Posterior vena cava (tissue), 2 donors: ENCODE measurements around the gene CHAD. TPM values are rescaled to one million over a fixed set of nuclear protein-coding genes. Genes with fewer than 3 reads are reported as not detected.

Source experiments
- DNase-seq: peaks from one replicate; pipeline ENCODE4 v3.0.0-alpha.2; 2020; ENCODE audit warnings: low spot score
- intact Hi-C, 2 donors: fragments of 100-400 bp; cut with DNase I; formaldehyde crosslinking; loops; one replicate each; pipeline versions ENCODE4 v1.14.1 to v1.14.2; 2022 to 2023
- total RNA-seq, 2 donors: library from RNA; stranded (reverse); fragmentation: NEBNext Ultra II Directional; extraction: Animal tissue kit (Norgen Biotek cat#: 25700); gene quantifications; one replicate each; pipeline ENCODE4 v1.2.1, GENCODE V29; 2021
- donor health status: DM: yes; HTN: yes; CAD: no.
- donor health status: DM: yes; HTN: yes; CAD: no.

CHAD gene
- total RNA-seq, 2 donors from 2014 or later = 0.46 TPM; not detected in 1

- DNase-seq = no peak
- intact Hi-C loops = no loop called here
Measured at GRCh38 chr17:50495918-50496317, 27.2 kb upstream of the CHAD start.

- intact Hi-C loops = no loop called here
Measured at GRCh38 chr17:50495217-50495823, 26.6 kb upstream of the CHAD start.

GRCh38 chr17:50493744-50494143, 25.1 kb upstream of the CHAD start:
- intact Hi-C loops = no loop called here

More at GRCh38 chr17:50495217-50495823, 26.6 kb upstream of the CHAD start:
- peak; percentile 31 for DNase-seq

GRCh38 chr17:50492214-50492613, 23.5 kb upstream of the CHAD start:
- intact Hi-C loops = no loop called here
- peak; percentile 34 for DNase-seq

More at GRCh38 chr17:50493744-50494143, 25.1 kb upstream of the CHAD start:
- DNase-seq = no peak

GRCh38 chr17:50491505-50491904, 22.8 kb upstream of the CHAD start:
- no peak for DNase-seq

GRCh38 chr17:50488880-50489279, 20.2 kb upstream of the CHAD start:
- intact Hi-C loops = no loop called here
- peak; percentile 35 for DNase-seq

More at GRCh38 chr17:50491505-50491904, 22.8 kb upstream of the CHAD start:
- intact Hi-C loops = no loop called here

- intact Hi-C loops = no loop called here
- peak; percentile 78 for DNase-seq
Measured at GRCh38 chr17:50487213-50488096, 18.8 kb upstream of the CHAD start.

- intact Hi-C loops = loop anchor here in 1 of 2 donors (5.0 kb wide), 1 partner anchor 63 kb away; the partner anchor contains the start of gene SPATA20
- DNase-seq = peak; percentile 52
Measured at GRCh38 chr17:50484386-50485155, 15.9 kb upstream of the CHAD start.

- DNase-seq = peak; percentile 77
- intact Hi-C loops = loop anchor here in 1 of 2 donors (5.0 kb wide), 1 partner anchor 64 kb away; the partner anchor contains the start of gene SPATA20
Measured at GRCh38 chr17:50483266-50483665, 14.6 kb upstream of the CHAD start.

GRCh38 chr17:50482516-50482915, 13.8 kb upstream of the CHAD start:
- peak; percentile 98 for DNase-seq

GRCh38 chr17:50482110-50482509, 13.4 kb upstream of the CHAD start:
- intact Hi-C loops = loop anchor here in 1 of 2 donors (5.0 kb wide), 1 partner anchor 65 kb away; the partner anchor contains the start of gene SPATA20
- DNase-seq = peak; percentile 79

More at GRCh38 chr17:50482516-50482915, 13.8 kb upstream of the CHAD start:
- intact Hi-C loops = loop anchor here in 1 of 2 donors (5.0 kb wide), 1 partner anchor 65 kb away; the partner anchor contains the start of gene SPATA20

- no peak for DNase-seq
- intact Hi-C loops = loop anchor here in 1 of 2 donors (5.0 kb wide), 1 partner anchor 66 kb away; the partner anchor contains the start of gene SPATA20
Measured at GRCh38 chr17:50481648-50482047, 13.0 kb upstream of the CHAD start.

GRCh38 chr17:50480854-50481490, 12.3 kb upstream of the CHAD start:
- intact Hi-C loops = loop anchor here in 1 of 2 donors (5.0 kb wide), 1 partner anchor 66 kb away; the partner anchor contains the start of gene SPATA20
- DNase-seq = no peak

GRCh38 chr17:50480142-50480764, 11.6 kb upstream of the CHAD start:
- no peak for DNase-seq
- intact Hi-C loops = loop anchor here in 1 of 2 donors (5.0 kb wide), 1 partner anchor 67 kb away; the partner anchor contains the start of gene SPATA20

- intact Hi-C loops = loop anchor here in 1 of 2 donors (5.0 kb wide), 1 partner anchor 68 kb away; the partner anchor contains the start of gene SPATA20
- peak; percentile 93 for DNase-seq
Measured at GRCh38 chr17:50479522-50480141, 11.0 kb upstream of the CHAD start.

- intact Hi-C loops = no loop called here
Measured at GRCh38 chr17:50478391-50479381, 10.0 kb upstream of the CHAD start, which contains the start of gene RSAD1. Gene RSAD1, plus strand, starts transcription at chr17:50478860. Its CDS starts 25 bp downstream, at chr17:50478885.

More at GRCh38 chr17:50478391-50479381, 10.0 kb upstream of the CHAD start, which contains the start of gene RSAD1:
- peak; percentile 95 for DNase-seq
